H1 (cell line): ENCODE data around the gene STARD8.

Experiments
- POLR2A ChIP-seq, 2 experiments: IDR thresholded peaks; 1 replicate in 1 of 2; 2 replicates in 1 of 2; pipeline ENCODE4 v1.6.1; 2011; ENCODE audit warnings: low read depth in 2 of 2, low read length in 2 of 2, mild to moderate bottlenecking in 2 of 2; ENCODE audit errors: control extremely low read depth in 1 of 2
- POLR2AphosphoS5 ChIP-seq: IDR thresholded peaks from 2 replicates; pipeline ENCODE4 v1.6.1; 2011; ENCODE audit warnings: low read depth, low read length

DNA sequence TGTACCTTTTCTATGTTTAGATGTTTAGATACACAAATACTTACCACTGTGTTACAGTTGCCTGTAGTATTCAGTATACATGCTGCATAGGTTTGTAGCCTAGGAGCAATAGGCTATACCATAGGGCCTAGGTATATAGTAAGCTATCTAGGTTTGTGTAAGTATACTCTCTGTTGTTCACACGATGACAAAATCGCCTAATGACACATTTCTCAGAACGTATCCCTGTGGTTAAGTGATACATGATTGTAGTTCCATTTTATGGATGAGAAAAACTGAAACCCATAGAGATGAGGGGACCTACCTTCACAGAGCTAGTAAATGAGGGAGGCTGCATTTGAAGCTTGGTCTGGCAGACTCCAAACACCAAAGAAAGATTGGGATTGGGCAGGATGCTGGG lies 102.0 kb downstream of the STARD8 start:
- TF ChIP-seq POLR2AphosphoS5 (no peak), POLR2A (IDR thresholded peaks at IDR 0.05; ENCODE audit: control extremely low read depth in 1 of 2, low read depth in 2 of 2, low read length in 2 of 2) (no peak)
